DMS153 treated with DMSO at 0.1 percent for 48 hours (cell line): Measurements from ENCODE around the gene TMEM39A.

Experiments
- DNase-seq: peaks from one replicate; lab custom pipeline; 2025; ENCODE audit not compliant: unreplicated experiment; lab: John Stamatoyannopoulos, UW

The TMEM39A gene

GRCh38 chr3:119401503-119402440, 61.6 kb downstream of the TMEM39A start:
- no peak for DNase-seq

DNA sequence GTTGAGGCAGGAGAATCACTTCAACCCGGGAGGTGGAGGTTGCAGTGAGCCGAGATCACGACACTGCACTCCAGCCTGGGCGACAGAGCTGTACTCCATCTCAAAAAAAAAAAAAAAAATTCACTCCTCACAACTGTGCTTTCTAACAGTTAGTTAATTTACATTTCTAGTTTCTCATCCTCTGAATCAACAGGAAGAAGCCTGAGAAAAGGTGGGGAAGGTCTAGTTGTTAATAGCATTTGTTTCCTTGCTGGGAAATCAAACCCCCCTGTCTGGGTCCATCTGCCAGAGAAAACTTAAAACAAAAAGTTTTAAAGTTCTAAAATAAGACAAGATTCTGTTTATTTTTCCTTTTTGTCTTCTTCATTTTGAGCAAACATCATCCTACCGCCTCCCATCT, 62.3 kb downstream of the TMEM39A start:
- DNase-seq, result no peak

GRCh38 chr3:119400466-119400865, 62.9 kb downstream of the TMEM39A start:
- no peak for DNase-seq

DNA sequence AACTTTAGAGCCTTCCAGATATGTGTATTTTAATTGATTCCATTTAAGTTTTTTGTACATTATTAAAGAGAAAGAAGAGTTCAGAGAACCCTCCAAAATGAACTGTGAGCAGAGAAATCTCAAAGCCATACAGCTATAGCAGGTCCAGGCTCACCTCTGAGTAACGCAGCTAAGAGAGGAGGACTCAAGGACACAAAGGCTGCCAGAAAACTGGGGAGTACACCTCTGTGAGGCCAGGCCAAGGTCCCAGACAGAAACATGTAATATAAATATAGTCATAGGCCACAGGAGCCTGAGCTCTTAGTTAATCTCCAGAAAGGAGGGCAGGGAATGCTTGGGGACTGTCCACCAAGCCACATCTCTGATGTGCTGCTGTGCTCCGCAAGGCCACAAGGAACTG, 66.5 kb downstream of the TMEM39A start:
- DNase-seq, result no peak

DNA sequence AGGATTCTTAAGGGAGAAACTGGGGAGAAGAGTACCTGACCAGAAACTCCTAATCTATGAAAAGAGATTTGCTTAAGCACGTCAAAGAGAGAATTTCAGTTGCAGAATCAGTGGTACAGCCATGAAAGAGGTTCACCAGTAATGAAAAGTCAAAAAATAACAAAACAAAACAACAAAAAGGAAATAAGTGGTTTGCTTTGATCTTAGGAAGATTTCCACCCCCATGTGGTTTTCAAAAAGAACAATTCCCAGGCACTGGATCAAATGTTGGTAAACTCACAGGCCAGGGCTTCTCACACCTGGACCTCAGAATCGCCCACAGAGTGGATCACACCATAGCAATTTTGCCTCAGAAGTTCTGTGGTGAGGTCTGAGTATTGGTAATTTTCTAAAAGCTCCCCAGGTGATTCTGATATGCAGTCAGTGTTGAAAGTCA, 67.5 kb downstream of the TMEM39A start:
- DNase-seq, result no peak

DNA sequence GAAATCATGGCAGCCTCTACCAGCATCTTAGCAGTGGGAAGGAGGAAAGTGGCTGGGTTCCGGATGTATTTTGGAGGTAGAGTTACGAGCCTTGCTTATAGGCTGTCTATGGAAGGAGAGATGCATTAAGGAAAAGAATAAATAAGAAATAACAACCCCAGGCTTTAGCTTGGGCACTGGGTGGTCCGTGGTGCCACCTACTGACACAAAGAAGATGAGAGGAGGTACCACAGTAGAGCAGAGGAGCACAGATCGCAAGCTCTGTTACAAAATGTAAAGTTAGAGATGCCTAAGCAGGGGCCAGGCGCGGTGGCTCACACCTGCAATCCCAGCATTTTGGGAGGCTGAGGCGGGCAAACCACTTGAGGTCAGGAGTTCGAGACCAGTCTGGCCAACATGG, 74.8 kb downstream of the TMEM39A start:
- DNase-seq, result no peak

- DNase-seq, result no peak
These were observed 81.3 kb downstream of the TMEM39A start for GRCh38 chr3:119382134-119382533.

GRCh38 chr3:119380697-119381096, 82.7 kb downstream of the TMEM39A start:
- no peak for DNase-seq
